Measurements from ENCODE around the gene CXCR6. TPM values are rescaled to one million over a fixed set of nuclear protein-coding genes. Genes with fewer than 3 reads are reported as not detected.

CXCR6 gene
- total RNA-seq, 4 donors from 2014 or later = 0.38 to 2.4 (median 1.0) TPM

- no peak for TF ChIP-seq CTCF (IDR thresholded peaks at IDR 0.05; ENCODE audit: low read depth)
These were observed 19.5 kb upstream of the CXCR6 start for GRCh38 chr3:45923755-45924154.

GRCh38 chr3:45927881-45928280, 15.4 kb upstream of the CXCR6 start:
- no peak for TF ChIP-seq CTCF (IDR thresholded peaks at IDR 0.05; ENCODE audit: low read depth)

- no peak for TF ChIP-seq CTCF (IDR thresholded peaks at IDR 0.05; ENCODE audit: low read depth)
These were observed 14.1 kb upstream of the CXCR6 start for GRCh38 chr3:45929042-45929679.

- no peak for TF ChIP-seq CTCF (IDR thresholded peaks at IDR 0.05; ENCODE audit: low read depth)
These were observed 11.8 kb upstream of the CXCR6 start for GRCh38 chr3:45931496-45931895.

GRCh38 chr3:45932112-45932511, 11.2 kb upstream of the CXCR6 start:
- no peak for TF ChIP-seq CTCF (IDR thresholded peaks at IDR 0.05; ENCODE audit: low read depth)

GRCh38 chr3:45933591-45933990, 9.7 kb upstream of the CXCR6 start:
- TF ChIP-seq CTCF (IDR thresholded peaks at IDR 0.05; ENCODE audit: low read depth) = no peak

GRCh38 chr3:45936261-45936660, 7.0 kb upstream of the CXCR6 start:
- no peak for TF ChIP-seq CTCF (IDR thresholded peaks at IDR 0.05; ENCODE audit: low read depth)
